Measurements from ENCODE around the gene GTPBP3.

DNA sequence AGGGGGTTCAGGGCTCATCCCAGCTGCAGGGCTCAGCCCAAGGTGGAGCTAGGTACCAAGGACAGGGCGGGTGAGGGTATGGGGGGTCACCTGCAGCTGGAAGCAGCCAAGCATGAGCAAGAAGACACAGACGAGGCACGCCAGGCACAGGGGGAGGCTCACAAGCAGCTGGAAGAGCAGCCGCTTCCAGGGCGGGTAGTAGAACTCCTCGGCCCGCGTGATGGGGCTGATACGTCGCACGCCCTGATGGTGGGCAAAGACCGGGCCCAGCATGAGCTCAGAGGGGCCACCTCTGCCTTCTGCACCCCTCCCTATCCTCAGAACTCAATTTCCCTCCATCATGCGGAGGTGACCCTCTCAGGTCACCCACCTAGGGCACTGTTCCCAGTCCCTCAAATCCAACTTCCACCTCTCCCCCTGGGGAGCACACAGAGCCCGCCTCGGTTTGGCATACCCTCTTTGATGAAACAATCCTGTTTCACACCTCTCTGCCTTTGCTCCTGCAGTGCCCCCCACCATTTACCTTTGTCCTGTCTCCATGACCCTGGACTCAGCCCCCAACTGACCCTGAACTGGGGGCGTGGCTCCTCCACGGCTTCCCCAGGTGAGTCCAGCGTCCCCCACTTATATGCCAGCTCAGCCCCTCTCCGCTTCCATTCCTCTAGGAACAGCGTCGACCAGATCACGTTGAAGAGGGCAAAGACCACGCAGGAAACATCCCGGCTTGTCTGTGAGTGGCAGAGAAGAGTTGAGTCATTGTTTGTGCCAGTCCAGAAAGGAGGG, 6.9 kb upstream of the GTPBP3 start:
- no peak for TF ChIP-seq TAF1 (CRISPR knock-in tag; IDR thresholded peaks at IDR 0.05)
- TF ChIP-seq CAMTA2 (CRISPR knock-in tag; IDR thresholded peaks at IDR 0.05; ENCODE audit: borderline replicate concordance): no peak
- TF ChIP-seq REST (IDR thresholded peaks at IDR 0.05; ENCODE audit: borderline replicate concordance in 1 of 2, low read depth in 1 of 2, low read length in 2 of 2): no peak
- no peak for TF ChIP-seq ZNF790 (CRISPR knock-in tag; IDR thresholded peaks at IDR 0.05; ENCODE audit: borderline replicate concordance)
- TF ChIP-seq, protein P1, sequence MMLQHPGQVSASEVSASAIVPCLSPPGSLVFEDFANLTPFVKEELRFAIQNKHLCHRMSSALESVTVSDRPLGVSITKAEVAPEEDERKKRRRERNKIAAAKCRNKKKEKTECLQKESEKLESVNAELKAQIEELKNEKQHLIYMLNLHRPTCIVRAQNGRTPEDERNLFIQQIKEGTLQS (CRISPR knock-in tag; IDR thresholded peaks at IDR 0.05): no peak
- TF ChIP-seq POLR2A (IDR thresholded peaks at IDR 0.05; ENCODE audit: insufficient read depth in 1 of 2, low read depth in 2 of 2, low read length in 2 of 2): no peak
